Measurements from ENCODE around the gene DGCR2. TPM values are rescaled to one million over a fixed set of nuclear protein-coding genes. Genes with fewer than 3 reads are reported as not detected.

DGCR2 gene
- total and polyA plus RNA-seq, 2 of the 8 experiments (the other 6 are each of a cell fraction or from before 2014, with no cell fraction given) = 42.3 to 62.2 TPM

DNA sequence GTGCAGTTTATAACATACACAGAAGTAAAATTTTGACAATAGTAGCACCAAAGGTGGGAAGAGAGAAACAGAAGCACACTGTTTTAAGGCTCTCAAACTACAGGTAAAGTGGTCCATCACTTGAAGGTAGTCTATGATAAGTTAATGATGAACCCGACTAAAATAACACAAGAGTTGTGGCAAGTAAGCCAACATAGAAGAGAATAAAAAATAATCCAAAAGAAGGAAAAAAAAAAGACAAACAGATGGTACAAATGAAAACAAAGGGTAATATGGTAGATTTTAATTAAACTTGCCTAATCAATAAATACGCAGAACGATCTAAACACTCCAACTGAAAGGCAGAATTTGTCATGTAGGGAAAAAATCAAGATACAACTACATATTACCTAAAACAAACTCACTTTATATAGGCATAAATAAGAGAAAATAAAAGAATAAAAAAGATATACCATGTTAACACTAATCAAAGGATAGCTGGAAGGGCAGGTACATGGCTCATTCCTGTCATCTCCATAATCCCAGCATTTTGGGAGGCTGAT lies 31.6 kb downstream of the DGCR2 start:
- Histone ChIP-seq H3K9me3 (ENCODE audit: insufficient read depth in 2 of 2, low read depth in 1 of 2, low read length in 1 of 2) (no peaks in the 10 kb centered on the region), H3K4me3 (ENCODE audit: extremely low read depth in 1 of 4, insufficient read depth in 2 of 4, low read depth in 3 of 4, low read length in 4 of 4) (no peak overlapping the region), H3K79me1 (ENCODE audit: low read depth, low read length) (peaks cover 4% of the 10 kb centered on the region), H2BK120ac (replicated peaks; ENCODE audit: low read depth, low read length) (no peak overlapping the region), H2BK12ac (ENCODE audit: low read depth, low read length) (no peak overlapping the region), H3K14ac (ENCODE audit: insufficient read length) (no peak overlapping the region), H4K91ac (replicated peaks; ENCODE audit: insufficient read length, low read length) (no peak overlapping the region), H3K23ac (ENCODE audit: insufficient read length) (no peak overlapping the region), H2BK15ac (ENCODE audit: low read length) (no peak overlapping the region), H3K18ac (ENCODE audit: extremely low read depth, low read length) (no peak overlapping the region), H3K27me3 (replicated peaks in 1 of 4; ENCODE audit: control insufficient read depth in 3 of 4, extremely low read depth in 1 of 4, insufficient read depth in 3 of 4, low read length in 3 of 4) (no peaks in the 10 kb centered on the region), H4K20me1 (replicated peaks in 1 of 2; ENCODE audit: control insufficient read depth in 1 of 2, insufficient read depth in 2 of 2, low read length in 2 of 2) (peaks cover 5% of the 10 kb centered on the region in 2 experiments), H3K79me2 (ENCODE audit: control insufficient read depth in 1 of 2, insufficient read depth in 2 of 2, low read length in 2 of 2) (peaks cover 0 to 12% of the 10 kb centered on the region in 2 experiments; a peak in 3 of 4 replicates), H3K36me3 (ENCODE audit: control insufficient read depth in 2 of 4, insufficient read depth in 4 of 4, low read length in 3 of 4) (peaks cover 0 to 6% (median 1%) of the 10 kb centered on the region in 4 experiments; a peak in 2 of 8 replicates), H3K9ac (replicated peaks in 1 of 4; ENCODE audit: extremely low read depth in 1 of 4, low read depth in 3 of 4, low read length in 3 of 4) (no peak overlapping the region), H2AFZ (ENCODE audit: low read length) (no peak overlapping the region), H3K4me1 (replicated peaks in 1 of 4; ENCODE audit: control insufficient read depth in 3 of 4, insufficient read depth in 4 of 4, low read length in 3 of 4) (peaks cover 0 to 3% (median 0%) of the 10 kb centered on the region in 4 experiments; a peak in 1 of 7 replicates), H3K4me2 (ENCODE audit: insufficient read depth in 1 of 2, low read depth in 2 of 2, low read length in 2 of 2) (no peak overlapping the region), H3K56ac (replicated peaks; ENCODE audit: insufficient read length, low read depth, low read length) (no peak overlapping the region), H4K8ac (ENCODE audit: extremely low read depth, insufficient read depth, low read length) (no peak overlapping the region), H2AK5ac (ENCODE audit: low read depth, low read length) (no peak overlapping the region), H3K4ac (replicated peaks; ENCODE audit: insufficient read length, low read depth, low read length) (no peak overlapping the region), H2BK5ac (ENCODE audit: low read depth, low read length) (no peak overlapping the region), H4K5ac (ENCODE audit: insufficient read length, low read depth, low read length) (no peak overlapping the region), H3K27ac (ENCODE audit: low read depth, low read length) (no peak overlapping the region), H2BK20ac (ENCODE audit: low read length) (no peak overlapping the region), H3K23me2 (ENCODE audit: low read depth, low read length) (no peaks in the 10 kb centered on the region)
- ChIA-PET CTCF (ENCODE audit: partially characterized antibody) (interaction anchor here (0.7 to 2.7 kb wide), 4 partner anchors 17 to 154 kb away, joined by 3 to 10 read pairs (median 4); no protein-coding TSS in a partner anchor), POLR2A (ENCODE audit: partially characterized antibody) (interaction anchor here (1.5 kb wide), 1 partner anchor 8 kb away, joined by 3 read pairs; no protein-coding TSS in a partner anchor)
- 94% methylated on average over 3 of the region's 3 CpGs; no CpG with 5 or more reads in 1 of the 2 experiments for WGBS, 2 experiments (ENCODE audit: extremely low coverage in 1 of 2, insufficient coverage in 1 of 2, insufficient read length in 1 of 2, insufficient replicate concordance in 2 of 2, low coverage in 1 of 2, low lambda C conversion rate in 2 of 2, missing lambda C conversion rate in 1 of 2)
- TF ChIP-seq JUN (IDR thresholded peaks at IDR 0.05; ENCODE audit: low read depth, low read length) (no peak), KDM5A (IDR thresholded peaks at IDR 0.05; ENCODE audit: low read length) (no peak), CEBPB (IDR thresholded peaks at IDR 0.05; ENCODE audit: low read depth, low read length) (no peak), EGR1 (IDR thresholded peaks at IDR 0.05; ENCODE audit: borderline replicate concordance, low read depth, low read length) (no peak), HDAC2 (IDR thresholded peaks at IDR 0.05; ENCODE audit: borderline replicate concordance in 1 of 2, low read depth in 2 of 2, low read length in 2 of 2) (no peak), FOSL1 (IDR thresholded peaks at IDR 0.05; ENCODE audit: insufficient read depth, low read depth, low read length) (no peak), NANOG (IDR thresholded peaks at IDR 0.05; ENCODE audit: insufficient read depth, low read depth, low read length, poor library complexity, severe bottlenecking) (no peak), BRCA1 (IDR thresholded peaks at IDR 0.05; ENCODE audit: low read depth, low read length) (no peak), ATF3 (IDR thresholded peaks at IDR 0.05; ENCODE audit: insufficient read depth, low read depth, low read length) (no peak), NRF1 (IDR thresholded peaks at IDR 0.05; ENCODE audit: low read depth, low read length) (no peak), POU5F1 (IDR thresholded peaks at IDR 0.05; ENCODE audit: low read depth, low read length) (no peak)
- FAIRE-seq (no peak), DNase-seq (ENCODE audit: low read depth in 1 of 2, low spot score in 2 of 2) (no peak)

All from H1 (cell line).